Measurements from ENCODE around the gene RAD51B. TPM values are rescaled to one million over a fixed set of nuclear protein-coding genes. Genes with fewer than 3 reads are reported as not detected.
A peak's percentile ranks its signal among the peaks of the same experiment; 100 is the strongest.
"Not testable (repeated sequence)": the region's sequence is repeated elsewhere in the genome, so short reads cannot be mapped to it uniquely, and the experiment has no call there.

RAD51B gene
- polyA plus RNA-seq, 1 donor, result 7.3 TPM

DNA sequence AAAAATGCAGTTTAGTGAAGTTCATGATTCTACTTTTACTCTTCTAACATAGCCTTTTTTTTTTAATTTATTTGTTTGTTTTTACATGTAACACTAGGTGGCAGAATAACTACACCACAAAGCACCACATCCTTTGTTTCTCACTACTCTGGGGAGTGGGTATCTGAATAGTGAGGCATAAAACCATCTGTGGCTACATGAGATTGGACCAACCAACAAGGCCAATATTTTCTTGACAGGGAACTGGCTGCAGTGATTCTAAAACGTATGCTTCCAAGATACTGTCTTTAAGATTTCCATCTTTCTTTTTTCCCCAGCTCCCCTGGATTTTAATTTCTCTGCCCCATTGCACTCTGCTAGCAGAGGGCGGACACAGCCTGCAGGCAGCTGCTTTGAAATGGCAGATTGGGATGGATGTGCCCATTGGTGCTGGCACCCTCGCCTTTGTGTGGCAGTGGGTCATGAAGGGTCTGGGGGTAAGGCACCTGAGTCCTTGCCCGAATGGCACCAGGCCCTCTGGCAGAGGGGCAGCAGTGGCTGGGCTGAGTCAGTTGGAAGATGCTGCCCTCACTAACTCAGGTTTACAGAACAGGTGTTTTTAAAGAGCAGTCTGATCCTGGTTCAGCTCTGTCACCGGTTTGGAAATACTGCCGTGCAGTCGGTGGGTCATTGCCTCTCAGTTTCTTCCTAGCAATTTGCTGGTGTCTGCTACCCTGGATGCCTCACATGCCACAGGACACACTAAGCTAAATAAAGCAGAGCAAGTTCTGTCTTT, 429.1 kb downstream of the RAD51B start:
- peak; percentile 89 for DNase-seq (ENCODE audit: low read depth)

- DNase-seq (ENCODE audit: low read depth), result peak; percentile 71
Observed at GRCh38 chr14:68249661-68250451, 430.3 kb downstream of the RAD51B start.

- DNase-seq (ENCODE audit: low read depth), result no peak
Observed at GRCh38 chr14:68250927-68251768, 431.6 kb downstream of the RAD51B start.

- no peak for DNase-seq (ENCODE audit: low read depth)
Observed at GRCh38 chr14:68251769-68252100, 432.2 kb downstream of the RAD51B start.

DNA sequence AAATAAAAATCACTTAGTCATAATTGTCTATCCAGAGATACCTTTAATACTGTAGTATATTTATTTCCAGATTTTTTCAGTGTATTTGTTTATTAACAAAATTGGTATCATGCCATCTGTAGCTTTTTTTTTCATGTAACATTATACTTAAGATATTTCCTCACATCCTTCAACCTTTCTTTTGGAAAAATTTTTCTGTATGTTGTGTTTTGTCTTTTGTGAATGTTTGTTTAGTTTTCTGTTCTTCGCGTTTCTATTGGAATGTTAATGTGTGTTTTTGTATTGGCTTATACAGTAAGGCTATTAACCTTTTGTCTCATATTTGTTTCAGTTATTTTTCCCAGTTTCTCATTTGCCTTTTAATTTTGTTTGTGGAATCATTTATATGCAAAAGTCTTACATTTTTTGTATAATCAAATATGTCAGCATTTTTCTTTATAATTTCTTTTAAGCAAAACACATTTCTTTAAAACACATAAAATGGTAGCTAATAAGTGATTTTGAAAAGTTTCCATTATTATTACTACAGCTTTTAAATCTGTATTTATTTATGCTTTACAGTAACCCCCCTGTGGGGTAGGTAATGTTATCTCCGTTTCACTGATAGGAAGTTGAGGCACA, 433.7 kb downstream of the RAD51B start:
- DNase-seq (ENCODE audit: low read depth), result no peak

DNA sequence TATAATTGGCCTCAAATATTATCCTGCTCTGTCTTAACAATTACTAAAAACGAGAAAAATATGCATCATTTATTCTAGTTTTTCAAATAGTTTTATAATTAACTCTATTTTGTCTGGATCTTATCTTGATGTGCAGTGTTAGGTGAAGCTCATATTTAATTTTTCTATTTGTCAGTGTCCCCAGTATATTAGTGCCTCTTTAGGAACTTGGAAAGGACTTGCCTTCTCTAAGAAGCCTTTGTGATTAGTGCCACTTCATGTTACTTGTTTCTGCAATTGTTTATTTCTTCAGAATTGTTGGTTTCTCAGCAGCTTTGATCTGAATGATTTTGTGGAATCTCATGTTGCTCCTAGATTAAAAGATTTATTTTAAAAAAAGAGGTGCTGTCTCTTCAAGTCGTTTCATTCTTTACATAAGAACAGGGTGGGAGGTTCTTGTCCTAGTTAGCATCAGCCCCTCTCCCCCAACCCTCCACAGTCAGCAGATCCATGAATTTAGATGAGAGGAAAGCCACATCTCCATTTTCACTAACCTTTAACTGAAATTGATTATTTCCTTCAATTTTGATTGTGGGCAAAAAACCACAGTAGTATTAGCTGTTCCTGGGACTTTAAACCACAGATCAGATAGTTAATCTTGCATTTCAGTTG, 434.4 kb downstream of the RAD51B start:
- DNase-seq (ENCODE audit: low read depth), result no peak

- no peak for DNase-seq (ENCODE audit: low read depth)
Observed at GRCh38 chr14:68254669-68255527, 435.3 kb downstream of the RAD51B start.

DNA sequence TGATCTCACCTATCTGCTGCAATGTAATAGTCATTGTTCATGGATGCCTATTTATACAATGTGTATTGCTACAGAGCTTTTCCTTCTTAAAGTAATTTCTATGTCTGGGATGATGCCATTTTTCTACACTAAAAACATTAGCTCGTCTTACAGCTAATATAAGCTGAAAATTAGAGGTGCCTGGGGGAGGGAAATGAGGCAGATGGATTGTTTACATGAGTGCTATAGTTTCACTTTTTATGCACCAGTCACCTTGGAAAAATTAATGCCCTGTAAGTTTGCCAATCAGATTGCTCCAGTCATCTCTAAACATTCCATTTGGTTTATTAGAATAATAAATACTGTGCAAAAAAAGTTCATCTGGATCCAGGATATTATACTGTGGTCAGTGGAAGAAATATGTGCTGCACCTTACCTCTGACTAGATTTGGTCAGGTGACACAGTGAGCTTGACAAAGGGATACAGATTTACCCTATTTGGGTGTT, 436.2 kb downstream of the RAD51B start:
- no peak for DNase-seq (ENCODE audit: low read depth)

DNA sequence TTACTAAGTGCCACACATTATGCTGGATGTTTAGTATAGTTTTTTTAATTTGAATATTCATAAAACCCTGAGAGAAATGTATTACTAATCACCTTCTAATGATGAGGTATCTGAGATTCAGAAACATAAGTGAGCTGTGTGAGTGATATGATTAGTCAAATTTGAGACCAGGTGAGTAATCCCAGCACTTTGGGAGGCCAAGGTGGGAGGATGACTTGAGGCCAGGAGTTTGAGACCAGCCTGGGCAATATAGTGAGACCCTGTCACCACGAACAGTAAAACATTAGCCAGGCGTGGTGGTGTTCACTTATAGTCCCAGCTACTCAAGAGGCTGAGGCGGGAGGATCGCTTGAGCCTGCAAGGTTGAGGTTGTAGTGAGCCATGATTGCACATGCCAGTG, 438.4 kb downstream of the RAD51B start:
- no peak for DNase-seq (ENCODE audit: low read depth)

DNA sequence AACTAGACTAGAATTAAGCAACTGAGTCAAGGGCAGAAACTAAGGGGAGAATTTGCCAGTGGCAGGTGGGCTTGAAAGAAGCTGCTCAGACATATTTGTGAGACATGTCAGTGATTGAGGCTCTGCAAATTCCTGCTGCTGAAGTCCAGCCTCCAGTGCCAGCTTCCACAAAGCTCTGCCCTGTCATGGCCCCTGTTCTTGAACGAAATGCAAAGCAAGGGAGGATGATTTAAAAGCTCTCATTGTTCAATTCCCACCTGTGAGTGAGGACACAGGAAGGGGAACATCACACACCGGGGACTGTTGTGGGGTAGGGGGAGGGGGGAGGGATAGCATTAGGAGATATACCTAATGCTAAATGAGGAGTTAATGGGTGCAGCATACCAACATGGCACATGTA, 439.4 kb downstream of the RAD51B start:
- not testable (repeated sequence) for DNase-seq (ENCODE audit: low read depth)

- no peak for DNase-seq (ENCODE audit: low read depth)
Observed at GRCh38 chr14:68260121-68260520, 440.5 kb downstream of the RAD51B start.

DNA sequence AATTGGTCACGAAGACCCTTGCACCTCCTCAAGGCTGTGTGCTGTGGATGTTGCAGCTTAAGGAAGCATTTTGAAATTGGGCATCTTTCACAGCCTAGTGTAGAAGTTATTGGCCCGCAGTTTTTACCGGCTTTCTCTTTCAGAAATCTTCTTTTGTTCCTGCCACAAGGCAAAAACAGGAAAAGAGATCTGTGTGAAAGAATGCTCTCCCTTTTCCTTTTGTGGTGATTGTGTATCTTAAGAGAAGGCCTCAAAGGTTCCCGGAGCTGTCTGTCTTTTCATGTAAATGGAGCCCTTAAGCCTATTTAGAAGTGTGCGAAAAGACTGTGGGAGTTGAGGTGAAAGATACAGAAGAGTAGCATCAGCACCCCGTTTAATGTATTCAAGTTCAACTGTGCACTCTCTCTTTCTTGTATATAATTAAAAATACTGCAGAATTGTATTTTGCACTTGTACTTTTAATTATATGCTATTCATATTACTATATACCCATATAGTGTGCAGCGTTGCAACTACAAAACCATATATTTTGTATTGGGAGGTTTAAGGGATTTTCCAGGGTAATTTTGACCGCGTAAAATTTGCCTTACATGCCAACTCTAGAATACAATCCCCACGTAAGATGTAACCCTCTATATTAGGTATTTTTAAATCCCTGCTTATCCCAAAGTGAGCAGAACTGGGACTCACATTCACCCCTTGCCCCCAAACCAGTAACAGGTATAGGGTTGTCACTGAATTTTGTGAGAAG, 441.7 kb downstream of the RAD51B start:
- no peak for DNase-seq (ENCODE audit: low read depth)

GRCh38 chr14:68262567-68262966, 443.0 kb downstream of the RAD51B start:
- DNase-seq (ENCODE audit: low read depth), result no peak

DNA sequence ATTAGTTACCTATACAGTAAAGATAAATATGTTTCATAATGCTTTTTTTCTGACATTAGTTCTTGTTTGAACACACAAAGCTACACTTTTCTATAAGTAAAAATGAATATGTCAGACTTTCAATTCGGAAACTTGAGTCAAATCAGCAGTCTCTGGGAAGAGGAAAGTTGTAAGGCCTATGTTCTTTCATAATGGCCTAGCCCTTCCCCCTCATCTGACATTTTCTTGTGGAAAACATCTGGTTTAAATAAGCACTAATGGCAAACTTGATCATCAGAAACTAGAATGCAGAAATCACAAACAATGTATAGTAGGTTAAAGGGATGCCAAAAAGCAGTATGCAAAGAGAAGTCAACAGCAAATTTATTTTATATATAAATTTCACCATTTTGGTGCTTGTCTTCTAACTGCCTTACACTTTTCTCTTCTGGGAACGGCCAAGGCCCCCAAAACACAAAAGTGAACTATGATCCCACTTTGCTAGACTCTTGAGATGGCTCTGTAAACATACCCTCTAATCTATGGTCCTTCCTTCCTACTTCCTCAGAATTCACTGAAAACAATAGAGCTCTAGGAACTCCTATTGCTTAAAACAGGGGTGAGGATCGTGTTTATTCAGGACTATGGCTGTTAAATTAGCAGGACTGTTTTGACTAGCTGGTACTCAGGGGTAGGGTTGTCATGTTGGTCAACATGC, 444.1 kb downstream of the RAD51B start:
- no peak for DNase-seq (ENCODE audit: low read depth)

GRCh38 chr14:68264260-68264569, 444.6 kb downstream of the RAD51B start:
- DNase-seq (ENCODE audit: low read depth), result no peak

DNA sequence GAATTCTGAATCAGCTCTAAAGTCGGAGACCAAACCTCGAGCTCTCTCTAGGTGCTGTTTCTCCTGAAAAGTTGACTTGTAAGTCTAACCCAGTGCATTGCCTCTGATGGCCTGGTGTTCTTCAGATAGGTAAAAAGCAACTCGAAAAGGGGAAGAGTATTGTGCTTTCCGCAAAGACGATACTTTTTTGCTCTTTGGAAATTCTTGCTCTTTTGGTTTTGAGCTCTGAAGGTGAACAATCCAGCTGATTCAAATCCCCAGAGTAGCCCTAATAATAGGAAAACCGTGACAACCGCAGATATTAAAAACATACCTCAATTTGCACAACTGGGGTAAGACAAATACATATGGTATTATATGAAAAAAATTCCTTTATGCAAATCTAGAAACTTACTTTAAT, 447.4 kb downstream of the RAD51B start:
- no peak for DNase-seq (ENCODE audit: low read depth)

DNA sequence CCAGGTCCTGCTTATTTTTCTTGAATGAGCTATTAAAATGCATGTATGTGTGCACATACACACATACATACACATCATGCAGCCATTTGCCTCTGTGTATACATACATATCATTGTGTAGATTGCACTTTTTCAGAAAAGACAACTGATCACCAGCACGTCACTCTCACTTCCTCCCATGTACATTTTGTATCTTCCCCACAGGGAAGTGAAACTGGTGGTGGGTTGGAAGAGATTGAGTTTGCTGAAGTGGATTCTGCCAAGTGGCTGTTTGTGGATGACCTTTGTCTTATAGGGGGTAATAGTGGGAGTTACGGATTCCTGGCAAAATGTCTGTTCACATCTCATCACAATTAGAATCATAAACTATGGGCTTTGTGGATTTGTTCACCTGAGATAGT, 448.6 kb downstream of the RAD51B start:
- DNase-seq (ENCODE audit: low read depth), result no peak

DNA sequence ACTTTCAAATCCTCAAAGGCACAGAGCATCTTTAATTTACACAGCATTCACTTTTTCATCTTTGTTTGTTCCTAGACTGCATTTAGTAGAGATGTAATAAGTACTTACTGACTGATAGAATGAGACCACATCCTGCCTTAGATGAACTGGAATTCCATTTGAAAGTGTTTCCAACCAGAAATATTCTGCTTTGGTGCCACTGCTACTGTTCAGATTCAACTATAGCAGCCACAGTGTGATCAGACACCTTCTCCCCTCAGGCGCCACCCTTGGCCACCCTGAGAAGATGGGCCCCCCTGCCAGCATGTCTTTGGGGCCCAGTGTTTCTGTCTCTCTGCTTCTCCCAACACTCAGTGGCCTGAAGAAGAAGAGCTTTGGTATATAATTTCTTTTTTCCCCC, 449.1 kb downstream of the RAD51B start:
- DNase-seq (ENCODE audit: low read depth), result no peak
